ENCODE results near the gene RPL28. TPM values are rescaled to one million over a fixed set of nuclear protein-coding genes. Genes with fewer than 3 reads are reported as not detected.

Gene RPL28
- total RNA-seq, 3 donors from 2014 or later (not counting 1 experiment from before 2014, with no cell fraction given), result 1,373 to 1,704 (median 1,679) TPM

DNA sequence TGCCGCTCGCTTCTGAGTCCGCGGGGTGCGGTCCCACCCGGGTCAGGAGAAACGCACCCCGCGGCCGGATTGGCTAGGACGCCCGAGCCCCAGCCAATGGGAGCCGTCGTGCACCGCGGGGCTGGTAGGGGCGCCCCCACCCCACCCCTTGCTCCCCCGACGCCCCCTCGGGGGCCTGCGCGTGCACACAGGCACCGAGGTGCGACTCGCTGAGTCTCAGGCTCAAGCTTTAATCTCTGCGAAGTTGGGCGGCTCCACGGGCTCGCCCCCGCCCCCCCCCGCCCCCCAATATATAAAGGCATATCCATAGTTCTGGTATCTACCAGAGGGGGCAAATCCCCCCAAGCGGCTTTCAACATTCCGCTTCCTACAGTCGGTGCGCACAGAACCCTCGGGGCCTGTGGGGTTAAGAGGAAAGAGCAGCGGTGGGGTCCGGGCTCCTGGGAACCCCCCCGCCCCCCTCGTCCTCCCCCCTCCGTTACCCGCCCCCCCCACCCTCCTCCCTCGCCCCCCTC, 31.0 kb upstream of the RPL28 start, which contains the start of gene COX6B2:
Gene COX6B2, minus strand, starts transcription at position 22 of the 515 bp plus-strand sequence. CDS start 198 bp downstream, outside the sequence.
- Histone ChIP-seq H3K27ac (ENCODE audit: low read length) (no peak within 1 kb of the TSS), H3K27me3 (ENCODE audit: control insufficient read depth, insufficient read depth, low read length) (peaks cover 28% of the 10 kb centered on the region), H3K4me3 (ENCODE audit: low read length) (peak within 1 kb of the TSS; percentile 29), H3K36me3 (ENCODE audit: control insufficient read depth, insufficient read depth, low read length) (no peaks in the 10 kb centered on the region), H3K4me1 (ENCODE audit: control insufficient read depth, insufficient read depth, low read length) (peaks cover 21% of the 10 kb centered on the region), H3K9me3 (ENCODE audit: control insufficient read depth, insufficient read depth, low read length) (no peaks in the 10 kb centered on the region)
- TF ChIP-seq, protein P1, sequence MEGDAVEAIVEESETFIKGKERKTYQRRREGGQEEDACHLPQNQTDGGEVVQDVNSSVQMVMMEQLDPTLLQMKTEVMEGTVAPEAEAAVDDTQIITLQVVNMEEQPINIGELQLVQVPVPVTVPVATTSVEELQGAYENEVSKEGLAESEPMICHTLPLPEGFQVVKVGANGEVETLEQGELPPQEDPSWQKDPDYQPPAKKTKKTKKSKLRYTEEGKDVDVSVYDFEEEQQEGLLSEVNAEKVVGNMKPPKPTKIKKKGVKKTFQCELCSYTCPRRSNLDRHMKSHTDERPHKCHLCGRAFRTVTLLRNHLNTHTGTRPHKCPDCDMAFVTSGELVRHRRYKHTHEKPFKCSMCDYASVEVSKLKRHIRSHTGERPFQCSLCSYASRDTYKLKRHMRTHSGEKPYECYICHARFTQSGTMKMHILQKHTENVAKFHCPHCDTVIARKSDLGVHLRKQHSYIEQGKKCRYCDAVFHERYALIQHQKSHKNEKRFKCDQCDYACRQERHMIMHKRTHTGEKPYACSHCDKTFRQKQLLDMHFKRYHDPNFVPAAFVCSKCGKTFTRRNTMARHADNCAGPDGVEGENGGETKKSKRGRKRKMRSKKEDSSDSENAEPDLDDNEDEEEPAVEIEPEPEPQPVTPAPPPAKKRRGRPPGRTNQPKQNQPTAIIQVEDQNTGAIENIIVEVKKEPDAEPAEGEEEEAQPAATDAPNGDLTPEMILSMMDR (IDR thresholded peaks at IDR 0.05), result no peak
- WGBS (ENCODE audit: insufficient coverage), result 5% methylated on average over 30 of the region's 43 CpGs
- no peak for DNase-seq
- intact Hi-C loops (cut with micrococcal nuclease), result no loop called here
- peaks cover 32 to 40% of the 10 kb centered on the region in 2 donors for H3K27me3 Mint-ChIP-seq (ENCODE audit: low read depth in 2 of 2)
- H3K36me3 Mint-ChIP-seq, result no peaks in the 10 kb centered on the region
- ATAC-seq, result no peak
- H3K27ac Mint-ChIP-seq, result peak within 1 kb of the TSS in 1 of 2 donors; percentile 77
- no peaks in the 10 kb centered on the region for H3K9me3 Mint-ChIP-seq
- H3K4me1 Mint-ChIP-seq, result peaks cover 4 to 31% of the 10 kb centered on the region in 2 donors
- peak within 1 kb of the TSS; percentile 86 for H3K4me3 Mint-ChIP-seq

DNA sequence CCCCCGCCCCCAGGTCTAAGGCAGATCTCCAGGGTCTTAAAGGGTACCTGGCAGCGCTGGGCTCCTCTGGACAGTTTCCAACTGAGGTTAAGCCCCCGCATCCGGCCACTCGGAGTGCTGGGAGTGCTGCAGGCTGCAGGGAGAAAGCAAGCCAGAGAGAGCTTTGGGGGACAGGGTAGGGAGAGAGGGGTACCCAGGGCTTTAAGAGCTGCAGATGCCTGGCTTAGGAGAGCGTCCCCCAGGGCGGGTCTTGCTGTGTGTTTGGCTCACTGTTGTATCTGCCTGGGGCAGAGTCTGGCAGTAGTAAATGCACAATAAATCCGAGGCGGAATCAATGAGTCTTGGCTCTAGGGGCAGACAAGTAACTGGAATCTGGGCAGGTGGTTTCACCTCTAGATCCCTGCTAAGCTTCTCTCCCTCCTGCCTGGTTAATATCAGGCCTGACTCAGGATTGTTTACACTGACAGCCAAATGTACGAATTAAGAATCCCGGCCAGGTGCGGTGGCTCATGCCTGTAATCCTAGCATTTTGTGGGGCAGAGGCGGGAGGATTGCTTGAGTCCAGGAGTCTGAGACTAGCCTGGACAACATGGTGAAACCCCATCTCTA, 30.4 kb upstream of the RPL28 start:
- peaks cover 32 to 40% of the 10 kb centered on the region in 2 donors for H3K27me3 Mint-ChIP-seq (ENCODE audit: low read depth in 2 of 2)

DNA sequence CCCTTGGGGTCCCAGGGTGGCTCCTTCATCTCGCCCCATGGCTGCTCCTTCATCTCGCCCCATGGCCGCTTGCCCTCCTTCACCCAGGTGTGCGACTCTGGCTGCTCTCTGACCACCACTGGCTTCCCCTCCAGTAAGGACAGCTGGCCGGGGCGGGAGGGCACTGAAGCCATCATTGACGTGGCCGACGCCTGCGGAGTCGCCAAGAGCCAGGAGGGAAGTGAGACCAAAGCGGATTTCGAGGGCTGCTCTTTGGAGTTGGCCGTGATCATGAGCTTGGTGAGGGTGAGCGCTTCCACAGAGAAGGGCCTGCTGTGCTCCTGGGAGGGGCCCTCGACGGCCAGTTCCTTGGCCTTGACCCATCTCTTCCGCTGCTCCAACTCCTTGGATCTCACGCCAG, 27.2 kb upstream of the RPL28 start:
- TF ChIP-seq, protein P1 (IDR thresholded peaks at IDR 0.05), result no peak
- H3K4me1 ChIP-seq (ENCODE audit: control insufficient read depth, insufficient read depth, low read length), result peaks cover 14% of the 10 kb centered on the region
- H3K27me3 Mint-ChIP-seq (ENCODE audit: low read depth in 2 of 2), result peaks cover 10 to 16% of the 10 kb centered on the region in 2 donors
- ATAC-seq, result no peak
- no peaks in the 10 kb centered on the region for H3K36me3 ChIP-seq (ENCODE audit: control insufficient read depth, insufficient read depth, low read length)
- H3K4me3 Mint-ChIP-seq, result no peak overlapping the region
- H3K4me3 ChIP-seq (ENCODE audit: low read length), result no peak overlapping the region
- H3K27ac Mint-ChIP-seq, result no peak overlapping the region
- H3K36me3 Mint-ChIP-seq, result no peaks in the 10 kb centered on the region
- no peak overlapping the region for H3K27ac ChIP-seq (ENCODE audit: low read length)
- intact Hi-C loops (cut with micrococcal nuclease), result no loop called here
- WGBS (ENCODE audit: insufficient coverage), result 88% methylated on average over 19 of the region's 19 CpGs
- peaks cover 0 to 6% of the 10 kb centered on the region in 2 donors for H3K4me1 Mint-ChIP-seq
- H3K9me3 Mint-ChIP-seq, result no peaks in the 10 kb centered on the region
- peaks cover 8% of the 10 kb centered on the region for H3K27me3 ChIP-seq (ENCODE audit: control insufficient read depth, insufficient read depth, low read length)
- no peaks in the 10 kb centered on the region for H3K9me3 ChIP-seq (ENCODE audit: control insufficient read depth, insufficient read depth, low read length)
- no peak for DNase-seq

More for the DNA sequence above, 30.4 kb upstream of the RPL28 start:
- Histone ChIP-seq H3K36me3 (ENCODE audit: control insufficient read depth, insufficient read depth, low read length) (no peaks in the 10 kb centered on the region), H3K27me3 (ENCODE audit: control insufficient read depth, insufficient read depth, low read length) (peaks cover 28% of the 10 kb centered on the region), H3K9me3 (ENCODE audit: control insufficient read depth, insufficient read depth, low read length) (no peaks in the 10 kb centered on the region), H3K27ac (ENCODE audit: low read length) (no peak overlapping the region), H3K4me3 (ENCODE audit: low read length) (no peak overlapping the region), H3K4me1 (ENCODE audit: control insufficient read depth, insufficient read depth, low read length) (peaks cover 21% of the 10 kb centered on the region)
- Mint-ChIP-seq H3K36me3 (no peaks in the 10 kb centered on the region), H3K4me3 (peak overlapping the region; percentile 6), H3K9me3 (no peaks in the 10 kb centered on the region), H3K4me1 (peaks cover 4 to 31% of the 10 kb centered on the region in 2 donors), H3K27ac (no peak overlapping the region)
- ATAC-seq (no peak), DNase-seq (peak in 1 of 2 donors; percentile 27)
- TF ChIP-seq, protein P1 (IDR thresholded peaks at IDR 0.05), result no peak
- intact Hi-C loops (cut with micrococcal nuclease), result no loop called here
- WGBS (ENCODE audit: insufficient coverage), result 45% methylated on average over 12 of the region's 13 CpGs

All from natural killer cell (primary cell).